WTC11 (cell line): ENCODE measurements around the gene LDB2.

ENCODE experiments used
- ELF4 ChIP-seq: sonication (generic); formaldehyde crosslinking; IDR thresholded peaks from 2 replicates; pipeline ENCODE4 v1.8.1; 2022; ENCODE audit warnings: low read depth, mild to moderate bottlenecking, moderate library complexity, missing genetic modification reagents
- ZNF121 ChIP-seq: sonication (generic); formaldehyde crosslinking; IDR thresholded peaks from 2 replicates; pipeline ENCODE4 v1.8.0; 2023; ENCODE audit warnings: missing genetic modification reagents

DNA sequence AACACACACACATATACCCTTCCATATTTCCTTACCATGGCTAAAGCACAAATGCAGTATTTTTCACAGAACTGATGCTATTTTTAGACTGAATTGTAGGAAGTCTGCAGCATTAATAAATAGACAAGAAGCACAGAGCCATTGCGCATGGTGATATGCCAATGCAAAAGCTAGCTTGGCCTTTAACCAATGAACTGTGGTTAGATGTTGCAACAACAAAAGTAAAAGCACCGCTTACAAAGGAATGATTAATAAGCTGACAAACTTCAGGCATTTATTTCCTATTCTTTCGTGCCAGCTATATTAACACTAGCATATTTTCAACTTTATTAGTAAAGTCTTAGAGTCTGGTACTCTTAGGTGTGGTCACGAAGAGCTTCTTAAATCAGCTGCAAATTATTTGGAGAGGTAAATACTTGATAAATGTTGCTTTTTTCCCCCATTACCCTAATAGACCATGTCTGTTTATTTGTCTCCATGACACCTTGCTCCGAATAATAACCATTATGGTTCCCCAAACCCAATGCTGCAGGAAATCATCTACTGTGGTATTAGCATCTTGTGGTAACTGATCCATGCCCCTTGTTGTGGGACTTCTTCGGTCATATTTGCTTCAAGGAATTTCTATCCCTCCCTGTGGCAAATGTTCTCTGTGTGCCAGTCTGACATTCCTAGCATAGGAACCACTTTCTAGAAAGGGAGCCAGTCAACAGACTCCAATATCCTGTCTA, 366.0 kb downstream of the LDB2 start:
- TF ChIP-seq ZNF121 (no peak), ELF4 (CRISPR knock-in tag) (no peak)
